LNCAP (cell line): ENCODE results near the gene BGN.

ENCODE experiments used
- CTCF ChIP-seq: fragments of 450-650 bp; IDR thresholded peaks from 2 replicates; pipeline ENCODE4 v1.5.1; 2017; ENCODE audit warnings: mild to moderate bottlenecking

BGN gene

DNA sequence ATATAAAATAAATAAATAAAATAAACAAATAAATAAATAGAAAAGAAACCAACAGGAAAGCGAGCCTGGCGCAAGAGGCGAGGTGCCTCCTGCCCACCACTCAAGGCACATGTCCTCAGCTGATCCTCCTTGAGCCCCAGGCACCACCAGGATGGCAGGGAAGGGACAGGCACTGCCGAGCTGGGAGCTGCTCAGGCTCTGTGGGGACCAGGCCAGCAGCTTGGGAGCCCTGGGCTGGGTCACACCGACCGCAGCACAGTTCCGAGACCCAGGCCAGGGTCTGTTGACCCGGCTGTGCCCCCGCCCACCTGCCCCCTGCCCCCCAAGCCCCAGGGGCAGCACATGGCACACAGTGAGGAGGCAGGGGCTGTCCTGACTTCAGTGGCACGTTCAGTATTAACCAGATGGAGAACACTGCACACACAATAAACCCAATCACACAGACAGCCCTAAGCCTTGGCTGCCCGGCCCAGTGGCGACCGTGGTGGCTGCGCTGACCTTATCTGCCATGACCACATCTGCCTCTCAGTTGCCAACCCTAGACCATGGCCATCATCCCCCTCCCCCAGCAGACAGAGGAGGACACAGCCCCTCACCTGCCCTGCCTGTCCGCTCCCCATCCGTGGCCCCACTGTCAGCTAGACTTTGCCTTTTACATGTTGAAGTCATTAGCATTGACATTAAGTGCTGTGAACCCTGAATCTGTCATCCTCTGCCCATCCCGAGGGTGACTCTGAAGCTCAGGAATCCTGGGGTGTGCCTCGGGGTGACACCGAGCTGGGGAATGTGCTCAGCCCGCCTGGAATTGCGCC lies 46.0 kb upstream of the BGN start:
- no peak for TF ChIP-seq CTCF

- TF ChIP-seq CTCF = no peak
Measured at GRCh38 chrX:153449368-153450113, 45.2 kb upstream of the BGN start.

DNA sequence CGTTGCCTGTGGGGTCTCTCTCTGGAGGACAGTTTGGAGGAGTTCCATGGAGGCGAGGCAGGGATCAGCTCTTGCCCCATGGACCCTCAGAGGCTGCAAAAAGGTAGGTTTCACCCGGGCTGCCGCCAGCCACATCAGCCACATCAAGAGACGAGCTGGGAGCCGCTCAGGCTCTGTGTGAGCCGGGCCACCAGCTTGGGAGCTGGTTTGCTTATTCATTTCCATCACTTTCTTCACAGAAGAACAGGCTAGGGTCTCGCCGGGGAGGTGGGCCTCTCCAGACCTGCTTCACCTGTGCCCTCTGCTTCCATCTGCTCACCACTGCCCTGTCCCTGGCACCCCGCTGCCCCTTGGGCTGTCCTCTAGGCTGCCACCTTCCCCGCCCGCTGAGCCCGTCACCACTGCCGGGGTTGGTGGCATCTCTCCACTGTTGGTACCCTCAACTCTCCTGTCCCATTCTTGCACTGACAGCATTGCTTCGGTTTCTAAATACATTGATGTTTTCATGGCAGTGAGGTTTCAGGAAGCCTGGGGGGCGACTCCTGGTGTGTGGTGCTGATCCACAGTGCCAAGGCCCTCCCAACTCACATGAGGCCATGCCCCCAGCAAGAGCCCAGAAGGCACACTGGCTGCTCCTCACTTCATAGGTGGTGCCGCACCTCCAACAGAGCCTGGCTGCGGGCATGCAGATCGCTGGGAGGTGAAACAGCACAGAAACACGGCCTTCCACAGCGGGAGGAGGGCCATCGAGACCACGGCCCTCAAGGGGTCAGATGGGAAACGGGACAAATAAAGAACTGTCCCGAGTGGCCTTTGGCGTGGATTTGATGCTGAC lies 44.4 kb upstream of the BGN start:
- no peak for TF ChIP-seq CTCF

DNA sequence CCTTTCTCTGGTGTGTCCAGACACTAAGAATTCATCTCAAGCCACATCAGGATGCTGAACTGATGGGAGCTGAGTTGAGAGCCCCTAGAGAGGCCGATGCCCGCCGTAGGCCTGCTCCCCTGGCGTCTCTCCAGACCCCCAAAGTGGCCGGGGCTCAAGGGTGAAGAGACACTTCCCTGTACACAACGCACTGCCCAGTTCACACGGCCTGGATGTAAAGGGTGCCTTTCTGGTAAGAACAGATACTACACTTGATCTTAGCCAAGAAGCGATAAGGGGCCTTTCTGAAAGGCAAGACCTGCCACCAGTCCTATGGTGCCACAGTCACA lies 43.9 kb upstream of the BGN start:
- TF ChIP-seq CTCF = no peak

GRCh38 chrX:153454901-153455550 lies 39.8 kb upstream of the BGN start:
- no peak for TF ChIP-seq CTCF

- no peak for TF ChIP-seq CTCF
Measured at GRCh38 chrX:153455571-153455970, 39.2 kb upstream of the BGN start.

DNA sequence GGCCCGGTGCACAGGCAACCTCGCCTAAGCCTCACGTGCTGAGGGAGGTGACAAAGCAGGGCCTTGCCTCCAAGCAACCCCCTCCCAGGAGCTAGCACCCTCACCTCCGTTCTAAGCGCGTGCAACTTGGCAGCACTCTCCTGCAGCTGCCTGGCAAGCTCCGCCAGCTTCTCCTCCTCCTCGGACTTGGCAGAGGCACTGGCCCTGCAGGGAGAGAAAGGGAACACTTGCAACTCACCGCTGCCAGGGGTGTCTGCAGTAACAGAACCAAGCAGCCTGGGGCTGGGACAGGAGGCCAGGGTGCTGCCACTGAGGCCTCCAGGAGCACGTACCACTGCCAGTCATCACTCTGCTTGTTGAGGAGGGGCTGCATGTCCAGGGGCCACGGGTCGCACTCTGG lies 38.6 kb upstream of the BGN start:
- no peak for TF ChIP-seq CTCF
